Fibroblast of villous mesenchyme (primary cell): ENCODE results near the gene NKTR. TPM values are rescaled to one million over a fixed set of nuclear protein-coding genes. Genes with fewer than 3 reads are reported as not detected.

Experiments used
- DNase-seq: peaks from one replicate; pipeline ENCODE4 v3.0.0-alpha.2; 2010; ENCODE audit warnings: low read depth
- H3K4me3 ChIP-seq: 2 replicates; pipeline ENCODE4 v1.5.1; 2011; ENCODE audit warnings: low read depth, mild to moderate bottlenecking, low read length
- total RNA-seq: library from RNA; depleted of rRNA; stranded (reverse); fragments of >200 nt; gene quantifications from 2 replicates; pipeline ENCODE4 v1.2.3, GENCODE V29; 2012
- TF ChIP-seq, protein P1 (sequence below): IDR thresholded peaks from 2 replicates; pipeline ENCODE4 v1.5.1; 2012; ENCODE audit warnings: low read depth, mild to moderate bottlenecking, low read length; ENCODE audit not compliant: insufficient read depth

Gene NKTR
- total RNA-seq, 1 donor, result 82.9 TPM

DNA sequence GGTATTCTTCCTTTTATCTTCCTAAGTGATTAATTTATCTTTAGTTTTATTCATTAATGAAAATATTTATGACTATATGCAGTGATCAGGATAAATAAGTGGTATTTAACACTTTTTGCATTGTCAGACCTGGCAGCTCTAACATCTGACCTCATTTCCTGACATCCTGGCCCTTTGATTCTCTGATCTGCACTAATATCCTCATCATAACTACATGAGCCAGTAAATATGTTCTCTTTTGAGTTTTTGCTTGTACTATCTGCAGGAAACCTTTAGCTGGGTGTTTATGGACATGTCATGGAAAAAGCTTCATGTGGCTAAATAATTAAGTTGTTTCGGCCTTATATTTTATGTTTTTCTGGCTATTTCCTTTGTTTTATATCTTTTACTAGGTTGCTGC lies 10.5 kb downstream of the NKTR start:
- H3K4me3 ChIP-seq, result no peak overlapping the region
- TF ChIP-seq, protein P1, sequence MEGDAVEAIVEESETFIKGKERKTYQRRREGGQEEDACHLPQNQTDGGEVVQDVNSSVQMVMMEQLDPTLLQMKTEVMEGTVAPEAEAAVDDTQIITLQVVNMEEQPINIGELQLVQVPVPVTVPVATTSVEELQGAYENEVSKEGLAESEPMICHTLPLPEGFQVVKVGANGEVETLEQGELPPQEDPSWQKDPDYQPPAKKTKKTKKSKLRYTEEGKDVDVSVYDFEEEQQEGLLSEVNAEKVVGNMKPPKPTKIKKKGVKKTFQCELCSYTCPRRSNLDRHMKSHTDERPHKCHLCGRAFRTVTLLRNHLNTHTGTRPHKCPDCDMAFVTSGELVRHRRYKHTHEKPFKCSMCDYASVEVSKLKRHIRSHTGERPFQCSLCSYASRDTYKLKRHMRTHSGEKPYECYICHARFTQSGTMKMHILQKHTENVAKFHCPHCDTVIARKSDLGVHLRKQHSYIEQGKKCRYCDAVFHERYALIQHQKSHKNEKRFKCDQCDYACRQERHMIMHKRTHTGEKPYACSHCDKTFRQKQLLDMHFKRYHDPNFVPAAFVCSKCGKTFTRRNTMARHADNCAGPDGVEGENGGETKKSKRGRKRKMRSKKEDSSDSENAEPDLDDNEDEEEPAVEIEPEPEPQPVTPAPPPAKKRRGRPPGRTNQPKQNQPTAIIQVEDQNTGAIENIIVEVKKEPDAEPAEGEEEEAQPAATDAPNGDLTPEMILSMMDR, result no peak
- no peak for DNase-seq

DNA sequence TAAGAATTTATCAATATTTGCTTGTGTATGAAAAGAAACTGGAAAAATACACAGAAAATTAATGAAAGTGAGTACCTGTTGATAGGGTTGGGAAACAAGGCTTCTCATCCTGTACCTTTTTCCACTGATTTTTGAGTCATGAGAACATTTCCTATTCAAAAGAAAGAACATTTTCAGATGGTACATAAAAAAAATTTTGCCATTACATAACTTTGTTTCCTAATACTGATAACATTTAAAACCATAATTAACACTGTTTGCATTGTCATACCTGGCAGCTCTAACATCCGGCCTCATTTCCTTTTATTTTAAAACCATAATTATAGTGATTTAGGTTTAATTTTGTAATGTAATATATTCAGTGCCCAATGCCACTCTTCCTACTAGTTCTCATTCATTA lies 11.7 kb downstream of the NKTR start:
- no peak for DNase-seq
- no peak overlapping the region for H3K4me3 ChIP-seq
- TF ChIP-seq, protein P1, result no peak

DNA sequence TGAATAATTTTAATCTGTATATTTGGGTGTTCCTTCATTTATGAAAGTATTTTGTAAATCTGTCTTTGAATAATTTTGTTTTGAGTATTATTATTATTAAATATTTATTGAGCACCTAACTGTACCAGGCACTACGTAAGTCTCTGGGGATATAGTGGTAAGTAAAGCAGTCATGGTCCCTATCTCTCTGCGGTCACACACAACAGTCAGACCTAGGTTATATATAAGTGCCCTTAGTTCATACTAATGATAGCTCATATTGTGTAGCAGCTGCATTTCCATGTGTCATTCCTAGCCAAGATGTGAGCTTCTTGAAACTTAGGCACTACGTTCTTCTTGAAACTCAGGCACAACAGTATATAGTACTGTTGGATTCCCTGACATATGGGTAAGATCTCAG lies 12.4 kb downstream of the NKTR start:
- TF ChIP-seq, protein P1, result no peak

DNA sequence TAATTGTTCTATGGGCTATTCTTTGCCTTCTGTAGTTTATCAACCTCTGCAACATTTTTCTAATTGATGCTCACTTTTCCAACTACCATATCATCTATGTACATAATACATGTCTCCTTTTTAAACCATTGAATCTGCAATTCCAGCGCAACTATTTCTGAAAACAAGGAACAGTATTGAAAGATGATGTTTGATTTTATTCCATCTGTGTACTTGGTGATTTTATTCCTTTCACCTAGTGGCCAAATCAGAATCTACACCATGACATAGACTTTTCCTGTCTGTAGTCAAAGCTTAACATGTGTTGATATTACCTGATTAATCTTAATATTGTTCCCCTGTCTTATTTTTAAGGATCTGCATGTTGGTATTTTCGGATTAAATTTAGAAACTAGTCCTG lies 13.0 kb downstream of the NKTR start:
- TF ChIP-seq, protein P1, result peak; percentile 52
- no peak overlapping the region for H3K4me3 ChIP-seq
- DNase-seq, result no peak

More for the DNA sequence above, 12.4 kb downstream of the NKTR start:
- no peak for DNase-seq
- no peak overlapping the region for H3K4me3 ChIP-seq

DNA sequence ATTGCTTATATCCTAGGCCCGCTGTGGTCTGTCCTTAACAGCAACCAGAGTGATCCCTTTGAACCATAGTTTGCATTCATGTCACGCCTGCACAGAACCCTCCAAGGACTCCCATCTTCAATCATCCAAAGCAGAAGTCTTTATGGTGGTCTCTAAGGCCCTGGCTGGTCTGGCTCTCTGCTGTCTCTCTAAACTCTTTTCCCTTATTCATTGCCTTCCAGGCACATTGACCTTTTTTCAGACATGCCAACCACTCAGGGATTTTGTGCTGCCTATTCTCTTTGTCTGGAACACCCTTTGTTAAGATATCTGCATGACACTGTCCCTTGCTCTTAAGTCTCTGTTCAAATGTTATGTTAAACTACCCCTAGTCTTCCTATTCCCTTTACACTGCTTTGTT lies 31.1 kb downstream of the NKTR start:
- TF ChIP-seq, protein P1, result no peak
- H3K4me3 ChIP-seq, result no peak overlapping the region
- DNase-seq, result no peak

DNA sequence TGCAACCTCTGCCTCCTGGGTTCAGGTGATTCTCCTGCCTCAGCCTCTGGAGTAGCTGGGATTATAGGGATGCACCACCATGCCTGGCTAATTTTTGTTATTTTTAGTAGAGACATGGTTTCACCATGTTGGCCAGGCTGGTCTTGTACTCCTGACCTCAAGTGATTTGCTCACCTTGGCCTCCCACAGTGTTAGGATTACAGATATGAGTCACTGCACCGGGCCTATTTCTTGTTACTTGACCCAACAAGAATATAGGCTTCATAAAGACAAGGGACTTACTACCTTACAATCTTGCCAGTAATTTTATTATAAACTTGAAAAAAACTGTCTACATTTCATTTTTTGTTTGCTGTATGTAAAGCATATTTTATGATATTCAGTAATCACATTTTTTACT lies 31.7 kb downstream of the NKTR start:
- TF ChIP-seq, protein P1, result no peak
- peak; percentile 31 for DNase-seq
- H3K4me3 ChIP-seq, result no peak overlapping the region

DNA sequence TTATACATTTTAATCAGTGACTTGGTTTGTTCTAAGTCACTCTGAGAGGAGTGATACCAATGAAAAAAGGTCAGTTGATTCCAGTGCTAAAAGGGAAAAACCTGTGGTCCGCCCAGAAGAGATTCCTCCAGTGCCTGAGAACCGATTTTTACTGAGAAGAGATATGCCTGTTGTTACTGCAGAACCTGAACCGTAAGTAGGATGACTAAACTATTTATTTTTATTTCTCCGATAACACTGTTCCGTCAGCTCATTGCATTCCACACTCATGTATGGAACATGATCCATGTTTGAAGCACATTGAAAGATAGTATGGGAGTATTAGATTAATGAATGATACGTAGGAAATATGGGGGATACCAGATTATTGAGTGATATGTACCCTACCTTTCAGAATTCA lies 33.1 kb downstream of the NKTR start:
- no peak for DNase-seq
- H3K4me3 ChIP-seq, result no peak overlapping the region
- TF ChIP-seq, protein P1, result no peak
